Astrocyte of the spinal cord (primary cell): ENCODE measurements around the gene PON3.

Experiments used
- DNase-seq: peaks from one replicate; pipeline ENCODE4 v3.0.0; 2011; ENCODE audit warnings: low read depth, low spot score
- H3K4me3 ChIP-seq: 2 replicates; pipeline ENCODE4 v1.5.1; 2011; ENCODE audit warnings: low read depth, mild to moderate bottlenecking, low read length, moderate library complexity
- CTCF ChIP-seq: IDR thresholded peaks from 2 replicates; pipeline ENCODE4 v1.5.1; 2012; ENCODE audit warnings: low read depth, mild to moderate bottlenecking, low read length, inconsistent platforms
- in situ Hi-C: cut with HindIII; loops from 2 replicates; pipeline ENCODE4 v1.10.0; 2017; ENCODE audit warnings: low sequenced_read_pairs

The PON3 gene

GRCh38 chr7:95357623-95358022 is 38.6 kb downstream of the PON3 start:
- in situ Hi-C loops = no loop called here
- TF ChIP-seq CTCF = peak; percentile 11
- H3K4me3 ChIP-seq = no peak overlapping the region
- no peak for DNase-seq

GRCh38 chr7:95342642-95343307 is 53.4 kb downstream of the PON3 start:
- in situ Hi-C loops = no loop called here
- peak; percentile 8 for DNase-seq
- no peak overlapping the region for H3K4me3 ChIP-seq
- peak; percentile 22 for TF ChIP-seq CTCF

- in situ Hi-C loops = no loop called here
- H3K4me3 ChIP-seq = no peak overlapping the region
- no peak for TF ChIP-seq CTCF
- DNase-seq = no peak
These were observed 54.1 kb downstream of the PON3 start for GRCh38 chr7:95342029-95342428.

GRCh38 chr7:95340491-95340890 is 55.7 kb downstream of the PON3 start:
- no peak for DNase-seq
- H3K4me3 ChIP-seq = no peak overlapping the region
- in situ Hi-C loops = no loop called here
- TF ChIP-seq CTCF = no peak

GRCh38 chr7:95338832-95339231 is 57.3 kb downstream of the PON3 start:
- TF ChIP-seq CTCF = no peak
- in situ Hi-C loops = no loop called here
- no peak for DNase-seq
- no peak overlapping the region for H3K4me3 ChIP-seq

GRCh38 chr7:95335093-95335492 is 61.1 kb downstream of the PON3 start:
- in situ Hi-C loops = no loop called here

More at GRCh38 chr7:95335093-95335492, 61.1 kb downstream of the PON3 start:
- TF ChIP-seq CTCF = no peak
- DNase-seq = peak; percentile 80
- no peak overlapping the region for H3K4me3 ChIP-seq
